GM12874 (cell line): ENCODE results near the gene HOXB5.

Experiments used
- TF ChIP-seq, protein P1 (sequence below): IDR thresholded peaks from 2 replicates; pipeline ENCODE4 v1.5.1; 2011; ENCODE audit warnings: low read depth, mild to moderate bottlenecking, control low read depth, low read length, moderate library complexity; ENCODE audit not compliant: insufficient read depth

HOXB5 gene

DNA sequence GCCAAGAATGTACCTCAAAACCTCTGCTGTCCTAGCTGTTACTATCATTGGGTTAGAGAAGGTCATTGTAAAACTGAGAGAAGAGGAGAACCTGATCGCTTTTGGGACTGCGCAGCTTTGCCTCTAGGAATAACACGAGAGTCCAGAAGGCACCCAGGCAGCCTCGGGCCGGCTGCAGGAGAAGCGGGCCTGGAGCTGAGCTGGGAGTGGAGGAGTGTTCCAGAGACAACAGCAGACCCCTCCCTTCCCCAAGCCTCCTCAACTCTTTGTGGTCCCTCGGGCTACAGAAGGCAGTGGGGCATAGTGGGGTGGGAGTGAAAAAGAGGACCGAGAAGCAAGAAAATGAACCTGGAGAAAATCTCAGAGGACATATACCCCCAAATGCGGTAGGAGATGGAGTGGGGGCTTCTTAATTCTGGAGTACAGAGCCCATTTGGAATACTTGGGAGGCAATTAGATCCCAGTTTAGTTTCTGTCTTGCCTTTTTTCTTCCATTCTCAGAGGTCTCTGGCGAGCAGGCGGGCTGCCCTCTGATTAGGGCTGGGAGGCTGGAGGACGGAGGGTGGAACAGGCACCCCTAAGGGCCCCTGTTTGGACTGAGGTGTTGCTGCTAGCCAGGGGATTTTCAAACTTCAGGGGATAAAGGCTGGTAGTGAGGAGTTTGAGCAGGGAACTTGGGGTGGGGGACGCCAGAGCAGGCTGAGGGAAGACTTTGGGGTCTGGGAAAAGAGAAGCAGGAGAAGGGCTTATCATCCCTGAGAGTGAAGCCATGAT is 35.3 kb downstream of the HOXB5 start:
- TF ChIP-seq, protein P1, sequence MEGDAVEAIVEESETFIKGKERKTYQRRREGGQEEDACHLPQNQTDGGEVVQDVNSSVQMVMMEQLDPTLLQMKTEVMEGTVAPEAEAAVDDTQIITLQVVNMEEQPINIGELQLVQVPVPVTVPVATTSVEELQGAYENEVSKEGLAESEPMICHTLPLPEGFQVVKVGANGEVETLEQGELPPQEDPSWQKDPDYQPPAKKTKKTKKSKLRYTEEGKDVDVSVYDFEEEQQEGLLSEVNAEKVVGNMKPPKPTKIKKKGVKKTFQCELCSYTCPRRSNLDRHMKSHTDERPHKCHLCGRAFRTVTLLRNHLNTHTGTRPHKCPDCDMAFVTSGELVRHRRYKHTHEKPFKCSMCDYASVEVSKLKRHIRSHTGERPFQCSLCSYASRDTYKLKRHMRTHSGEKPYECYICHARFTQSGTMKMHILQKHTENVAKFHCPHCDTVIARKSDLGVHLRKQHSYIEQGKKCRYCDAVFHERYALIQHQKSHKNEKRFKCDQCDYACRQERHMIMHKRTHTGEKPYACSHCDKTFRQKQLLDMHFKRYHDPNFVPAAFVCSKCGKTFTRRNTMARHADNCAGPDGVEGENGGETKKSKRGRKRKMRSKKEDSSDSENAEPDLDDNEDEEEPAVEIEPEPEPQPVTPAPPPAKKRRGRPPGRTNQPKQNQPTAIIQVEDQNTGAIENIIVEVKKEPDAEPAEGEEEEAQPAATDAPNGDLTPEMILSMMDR = no peak

DNA sequence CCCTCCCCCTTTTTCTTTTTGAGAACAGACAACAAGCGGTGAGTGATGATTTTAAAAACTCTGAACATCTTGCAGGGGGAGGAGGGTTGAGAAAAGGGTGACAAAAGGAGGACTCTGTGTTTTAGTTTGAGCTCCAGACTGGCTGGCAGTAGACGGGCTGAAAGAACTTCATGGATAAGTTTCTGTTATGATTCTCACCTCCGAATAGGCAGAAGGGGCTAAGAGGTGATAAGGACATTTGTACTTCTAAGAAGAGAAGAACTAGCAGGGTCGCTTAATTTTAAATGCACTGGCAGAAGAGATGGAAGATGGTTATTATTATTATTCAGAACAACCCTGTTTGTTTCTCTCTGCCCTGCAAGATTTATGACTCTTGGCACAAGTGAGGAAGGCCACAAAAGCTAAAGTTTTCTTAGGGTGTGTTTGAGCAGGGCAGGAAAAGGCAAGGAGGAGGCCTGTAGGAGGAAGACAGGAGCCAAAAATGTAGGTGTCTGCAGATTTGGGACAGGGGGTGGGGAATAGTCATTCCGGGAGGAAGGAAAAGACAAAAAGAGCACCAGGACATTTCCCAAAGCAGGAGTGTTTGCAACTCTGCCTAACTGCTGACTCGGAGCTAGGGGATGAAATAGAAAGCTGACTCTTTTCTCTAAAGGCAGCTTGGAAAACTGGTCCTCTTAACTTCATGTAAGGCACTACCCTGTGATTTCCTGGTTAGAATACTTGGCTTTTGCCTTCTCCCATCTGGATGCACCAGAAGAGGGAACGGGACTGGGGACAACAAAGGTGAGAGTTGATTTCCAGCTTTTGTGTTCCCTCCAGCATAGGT is 36.8 kb downstream of the HOXB5 start:
- TF ChIP-seq, protein P1 = no peak

DNA sequence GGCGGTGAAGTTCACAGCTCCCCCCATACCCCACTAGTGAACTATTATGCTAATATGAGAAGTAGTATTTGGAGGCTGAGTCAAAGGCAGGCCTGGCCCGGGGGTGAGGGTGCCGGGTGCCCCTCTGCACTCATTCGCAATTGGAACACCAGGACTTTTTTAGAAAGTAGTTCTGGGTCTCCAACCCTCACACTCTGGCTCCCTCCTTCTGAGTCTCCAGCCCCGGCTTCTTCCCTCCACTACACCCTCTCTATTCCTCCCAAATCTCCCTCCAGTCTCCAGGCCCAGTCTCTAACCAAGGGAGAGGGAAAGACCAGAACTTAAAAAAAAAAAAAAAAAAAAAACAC is 37.4 kb downstream of the HOXB5 start:
- TF ChIP-seq, protein P1 = no peak

DNA sequence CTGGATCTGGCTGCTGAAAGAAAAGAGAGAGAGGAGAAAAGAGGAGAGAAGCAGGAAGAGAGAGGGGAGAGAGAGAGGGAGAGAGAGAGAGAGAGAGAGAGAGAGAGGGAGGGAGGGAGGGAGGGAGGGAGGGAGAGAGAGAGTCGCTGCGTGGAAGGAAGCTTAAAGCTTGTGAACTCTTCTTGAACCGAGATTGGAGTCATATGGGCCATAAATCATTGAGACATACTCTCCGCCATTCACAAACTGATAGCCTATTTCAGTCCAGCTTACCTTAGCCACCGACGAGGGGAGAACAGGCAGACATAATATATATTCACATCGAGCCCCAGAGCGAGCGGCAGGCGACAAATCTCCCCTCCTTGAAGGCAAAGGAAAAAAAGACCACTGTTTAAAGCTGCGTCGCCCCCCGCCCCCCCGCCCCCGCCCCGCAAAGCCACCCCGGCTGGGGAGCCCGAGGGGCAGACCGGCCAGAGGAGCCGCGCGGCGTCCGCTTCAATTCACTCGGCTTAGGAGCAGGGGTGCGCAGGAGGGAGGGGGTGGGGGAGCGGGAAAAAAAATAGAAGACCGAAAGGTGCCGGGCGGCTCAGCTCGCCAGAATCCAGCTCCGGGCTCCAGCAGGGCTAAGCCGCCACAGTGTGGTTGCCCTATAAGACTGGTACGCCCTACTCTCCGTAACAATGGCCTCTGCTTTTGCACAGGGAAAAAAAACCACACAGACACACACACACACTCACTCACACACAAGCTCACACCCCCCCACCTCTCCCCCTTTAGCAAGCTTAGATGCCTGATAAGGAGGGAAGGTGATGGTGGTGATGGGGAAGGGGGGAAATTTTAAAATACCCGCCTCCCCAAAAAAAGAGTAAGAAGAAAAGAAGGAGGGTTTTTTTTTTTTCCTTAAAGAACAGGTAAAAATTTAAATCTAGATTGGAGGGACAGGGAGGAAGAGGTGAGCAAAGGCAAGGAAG is 38.0 kb downstream of the HOXB5 start:
- TF ChIP-seq, protein P1 = no peak

DNA sequence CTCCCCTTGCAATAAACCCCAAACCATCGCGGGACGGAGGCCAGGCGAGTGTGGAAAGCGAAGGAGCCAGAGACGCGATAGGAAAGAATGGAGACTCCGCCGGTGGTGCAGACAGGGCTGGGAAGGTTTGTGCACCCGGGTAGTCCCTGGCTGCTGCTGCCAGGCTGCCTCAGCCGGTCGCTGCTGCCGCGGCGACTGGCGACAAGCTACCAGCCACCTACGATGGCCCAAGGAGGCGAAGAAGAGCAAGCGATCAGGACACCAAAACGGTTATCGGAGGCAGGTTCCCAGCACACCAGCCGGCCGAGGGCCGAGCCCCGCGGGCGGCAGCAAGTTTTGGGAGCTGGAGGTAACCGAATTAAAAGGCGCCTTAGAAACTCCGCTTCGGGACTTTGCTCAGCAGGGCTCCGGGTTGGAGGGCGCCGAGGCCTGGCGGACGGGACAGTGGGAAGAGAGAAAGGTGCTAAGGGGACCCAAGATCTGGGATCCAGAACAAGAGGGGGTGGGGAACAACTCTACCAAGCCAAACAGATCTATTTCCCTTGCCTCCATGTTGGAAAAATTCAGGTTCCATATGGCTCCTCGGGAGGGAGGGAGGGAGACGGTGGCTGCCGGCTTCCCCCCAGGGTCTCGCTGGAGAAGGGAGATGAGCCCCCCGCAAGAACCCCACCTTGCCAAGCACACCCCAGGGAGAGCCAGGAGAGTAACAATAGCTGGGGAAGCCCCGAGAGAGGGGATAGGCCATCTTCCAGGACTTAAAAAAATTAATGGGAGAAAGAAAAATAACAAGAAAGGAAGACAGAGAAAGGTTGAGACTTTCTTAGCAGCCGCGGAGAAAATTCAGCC is 38.9 kb downstream of the HOXB5 start:
- TF ChIP-seq, protein P1 = no peak

DNA sequence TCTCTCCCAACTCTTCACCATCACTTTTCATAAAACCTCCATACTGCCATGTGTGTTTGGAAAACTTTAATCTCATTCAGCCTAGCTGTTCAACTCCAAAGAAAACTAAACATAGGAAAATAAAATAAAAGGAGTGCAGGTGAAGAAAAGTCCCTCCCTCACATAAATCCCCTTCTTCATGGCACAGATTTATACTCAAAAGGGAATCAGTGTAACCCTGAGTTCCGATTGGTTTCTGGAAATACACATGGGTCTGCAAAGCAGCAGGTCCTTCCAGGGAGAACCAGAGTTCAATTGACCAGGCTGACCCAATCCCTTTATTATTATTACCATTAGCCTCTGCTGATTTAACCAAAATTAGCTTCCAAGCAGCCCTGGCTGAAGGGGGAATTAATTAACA is 39.8 kb downstream of the HOXB5 start:
- TF ChIP-seq, protein P1 = no peak
